Measurements from ENCODE around the gene UBR7. TPM values are rescaled to one million over a fixed set of nuclear protein-coding genes. Genes with fewer than 3 reads are reported as not detected.

The UBR7 gene
- total RNA-seq, 1 experiment from 2014 or later, result 19.9 TPM

- POLR2A ChIA-PET, result interaction anchor here (0.6 to 1.1 kb wide), 3 partner anchors 19 to 61 kb away, joined by 3 read pairs; partner anchors contain the start of gene GON7
- intact Hi-C loops (cut with micrococcal nuclease; ENCODE audit: unreplicated experiment), result no loop called here
- peaks cover 2% of the 10 kb centered on the region for H3K36me3 ChIP-seq (ENCODE audit: control insufficient read depth, insufficient read depth, low read length)
Observed at GRCh38 chr14:93184391-93185348, 22.4 kb upstream of the UBR7 start, which contains the start of the genes LYSET and MOAP1. TSS of gene LYSET (plus strand) at chr14:93185317. CDS start at chr14:93185406, 89 bp downstream. TSS of gene MOAP1 (minus strand) at chr14:93184897. CDS start at chr14:93184242, 655 bp downstream.

DNA sequence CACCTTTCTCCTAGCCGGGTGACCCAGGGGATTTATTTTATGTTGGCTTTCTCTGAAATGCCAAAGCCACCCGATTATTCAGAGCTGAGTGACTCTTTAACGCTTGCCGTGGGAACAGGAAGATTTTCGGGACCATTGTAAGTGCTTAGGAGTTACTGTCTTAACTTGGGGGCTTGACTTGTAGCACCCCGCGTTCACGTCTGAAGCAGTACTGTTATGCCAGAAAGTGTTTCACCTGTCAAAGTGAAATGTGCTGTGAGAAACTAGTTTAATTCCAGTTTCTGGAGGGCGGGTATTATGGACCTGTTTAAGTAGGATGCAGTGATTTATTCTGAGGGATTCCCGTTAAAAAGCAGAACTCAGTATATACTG, 21.7 kb upstream of the UBR7 start:
- TF ChIP-seq, protein P1, sequence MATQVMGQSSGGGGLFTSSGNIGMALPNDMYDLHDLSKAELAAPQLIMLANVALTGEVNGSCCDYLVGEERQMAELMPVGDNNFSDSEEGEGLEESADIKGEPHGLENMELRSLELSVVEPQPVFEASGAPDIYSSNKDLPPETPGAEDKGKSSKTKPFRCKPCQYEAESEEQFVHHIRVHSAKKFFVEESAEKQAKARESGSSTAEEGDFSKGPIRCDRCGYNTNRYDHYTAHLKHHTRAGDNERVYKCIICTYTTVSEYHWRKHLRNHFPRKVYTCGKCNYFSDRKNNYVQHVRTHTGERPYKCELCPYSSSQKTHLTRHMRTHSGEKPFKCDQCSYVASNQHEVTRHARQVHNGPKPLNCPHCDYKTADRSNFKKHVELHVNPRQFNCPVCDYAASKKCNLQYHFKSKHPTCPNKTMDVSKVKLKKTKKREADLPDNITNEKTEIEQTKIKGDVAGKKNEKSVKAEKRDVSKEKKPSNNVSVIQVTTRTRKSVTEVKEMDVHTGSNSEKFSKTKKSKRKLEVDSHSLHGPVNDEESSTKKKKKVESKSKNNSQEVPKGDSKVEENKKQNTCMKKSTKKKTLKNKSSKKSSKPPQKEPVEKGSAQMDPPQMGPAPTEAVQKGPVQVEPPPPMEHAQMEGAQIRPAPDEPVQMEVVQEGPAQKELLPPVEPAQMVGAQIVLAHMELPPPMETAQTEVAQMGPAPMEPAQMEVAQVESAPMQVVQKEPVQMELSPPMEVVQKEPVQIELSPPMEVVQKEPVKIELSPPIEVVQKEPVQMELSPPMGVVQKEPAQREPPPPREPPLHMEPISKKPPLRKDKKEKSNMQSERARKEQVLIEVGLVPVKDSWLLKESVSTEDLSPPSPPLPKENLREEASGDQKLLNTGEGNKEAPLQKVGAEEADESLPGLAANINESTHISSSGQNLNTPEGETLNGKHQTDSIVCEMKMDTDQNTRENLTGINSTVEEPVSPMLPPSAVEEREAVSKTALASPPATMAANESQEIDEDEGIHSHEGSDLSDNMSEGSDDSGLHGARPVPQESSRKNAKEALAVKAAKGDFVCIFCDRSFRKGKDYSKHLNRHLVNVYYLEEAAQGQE (IDR thresholded peaks at IDR 0.05; ENCODE audit: insufficient read depth in 1 of 2, low read depth in 2 of 2, low read length in 1 of 2), result no peak
- TF ChIP-seq POLR2AphosphoS5 (IDR thresholded peaks at IDR 0.05; ENCODE audit: low read depth, low read length) (no peak), SIN3A (IDR thresholded peaks at IDR 0.05; ENCODE audit: borderline replicate concordance, insufficient read depth, low read depth, low read length) (no peak), TCF7L2 (IDR thresholded peaks at IDR 0.05; ENCODE audit: low read depth, low read length) (no peak)
- TF ChIP-seq, protein P2, sequence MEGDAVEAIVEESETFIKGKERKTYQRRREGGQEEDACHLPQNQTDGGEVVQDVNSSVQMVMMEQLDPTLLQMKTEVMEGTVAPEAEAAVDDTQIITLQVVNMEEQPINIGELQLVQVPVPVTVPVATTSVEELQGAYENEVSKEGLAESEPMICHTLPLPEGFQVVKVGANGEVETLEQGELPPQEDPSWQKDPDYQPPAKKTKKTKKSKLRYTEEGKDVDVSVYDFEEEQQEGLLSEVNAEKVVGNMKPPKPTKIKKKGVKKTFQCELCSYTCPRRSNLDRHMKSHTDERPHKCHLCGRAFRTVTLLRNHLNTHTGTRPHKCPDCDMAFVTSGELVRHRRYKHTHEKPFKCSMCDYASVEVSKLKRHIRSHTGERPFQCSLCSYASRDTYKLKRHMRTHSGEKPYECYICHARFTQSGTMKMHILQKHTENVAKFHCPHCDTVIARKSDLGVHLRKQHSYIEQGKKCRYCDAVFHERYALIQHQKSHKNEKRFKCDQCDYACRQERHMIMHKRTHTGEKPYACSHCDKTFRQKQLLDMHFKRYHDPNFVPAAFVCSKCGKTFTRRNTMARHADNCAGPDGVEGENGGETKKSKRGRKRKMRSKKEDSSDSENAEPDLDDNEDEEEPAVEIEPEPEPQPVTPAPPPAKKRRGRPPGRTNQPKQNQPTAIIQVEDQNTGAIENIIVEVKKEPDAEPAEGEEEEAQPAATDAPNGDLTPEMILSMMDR (IDR thresholded peaks at IDR 0.05), result no peak
- peaks cover 6% of the 10 kb centered on the region; the same call in 1 of the 2 replicates for H3K4me1 ChIP-seq (ENCODE audit: control insufficient read depth, insufficient read depth, low read length)
- ATAC-seq, result no peak
- H3K27ac ChIP-seq (ENCODE audit: low read length), result peak overlapping the region; percentile 82
- peaks cover 2% of the 10 kb centered on the region for H3K36me3 ChIP-seq (ENCODE audit: control insufficient read depth, insufficient read depth, low read length)
- ChIA-PET CTCF (no interaction called here), POLR2A (interaction anchor here (1.1 kb wide), 1 partner anchor 19 kb away, joined by 3 read pairs; no protein-coding TSS in a partner anchor)
- no peaks in the 10 kb centered on the region for H3K27me3 ChIP-seq (ENCODE audit: control insufficient read depth, insufficient read depth, low read length)
- no peak for DNase-seq (ENCODE audit: low read depth, low spot score)
- peak overlapping the region; percentile 86 to 97 for H3K4me3 ChIP-seq (ENCODE audit: low read depth in 2 of 2, low read length in 2 of 2)
- in situ Hi-C loops (cut with HindIII; ENCODE audit: low pct_unique_long_range_greater_than_20kb, low sequenced_read_pairs), result no loop called here
- no peaks in the 10 kb centered on the region for H3K9me3 ChIP-seq (ENCODE audit: control insufficient read depth, insufficient read depth, low read depth, low read length)
- intact Hi-C loops (cut with micrococcal nuclease; ENCODE audit: unreplicated experiment), result no loop called here
- no TSS peak for BruUV-seq (replicated peaks)

More at GRCh38 chr14:93184391-93185348, 22.4 kb upstream of the UBR7 start, which contains the start of the genes LYSET and MOAP1:
- CTCF ChIA-PET, result interaction anchor here (0.6 kb wide), 1 partner anchor 448 kb away, joined by 4 read pairs; no protein-coding TSS in a partner anchor
- BruUV-seq (replicated peaks), result no TSS peak
- Histone ChIP-seq H3K4me3 (ENCODE audit: low read depth in 2 of 2, low read length in 2 of 2) (peak within 1 kb of the TSS; percentile 86 to 97), H3K4me1 (ENCODE audit: control insufficient read depth, insufficient read depth, low read length) (peaks cover 6% of the 10 kb centered on the region; the same call in 1 of the 2 replicates), H3K27ac (ENCODE audit: low read length) (peak within 1 kb of the TSS; percentile 82), H3K27me3 (ENCODE audit: control insufficient read depth, insufficient read depth, low read length) (no peaks in the 10 kb centered on the region), H3K9me3 (ENCODE audit: control insufficient read depth, insufficient read depth, low read depth, low read length) (no peaks in the 10 kb centered on the region)
- in situ Hi-C loops (cut with HindIII; ENCODE audit: low pct_unique_long_range_greater_than_20kb, low sequenced_read_pairs), result no loop called here
- peak; percentile 44; the same call in 1 of the 2 replicates for TF ChIP-seq SIN3A (IDR thresholded peaks at IDR 0.05; ENCODE audit: borderline replicate concordance, insufficient read depth, low read depth, low read length)
- TF ChIP-seq, protein P1 (IDR thresholded peaks at IDR 0.05; ENCODE audit: insufficient read depth in 1 of 2, low read depth in 2 of 2, low read length in 1 of 2), result 0 out of 4 replicates have a peak, but pooled peaks of 1 of the 2 experiments have one; percentile 9
- TF ChIP-seq, protein P2 (IDR thresholded peaks at IDR 0.05), result no peak
- 0 out of 2 replicates have a peak, but pooled peaks have one; percentile 18 for TF ChIP-seq POLR2AphosphoS5 (IDR thresholded peaks at IDR 0.05; ENCODE audit: low read depth, low read length)
- no peak for TF ChIP-seq TCF7L2 (IDR thresholded peaks at IDR 0.05; ENCODE audit: low read depth, low read length)
- DNase-seq (ENCODE audit: low read depth, low spot score) (no peak), ATAC-seq (peak; percentile 96)
